Lower lobe of right lung (tissue), 2 donors: ENCODE measurements around the gene NKPD1. TPM values are rescaled to one million over a fixed set of nuclear protein-coding genes. Genes with fewer than 3 reads are reported as not detected.

ENCODE experiments used
- ATAC-seq, 2 donors: fragments of 200-7000 bp; cut with Tn5 transposase; one replicate each; pipeline ENCODE4 v1.9.1; 2020 to 2022; ENCODE audit warnings: mild to moderate bottlenecking in 2 of 2, moderate library complexity in 2 of 2
- DNase-seq: peaks from one replicate; pipeline ENCODE4 v3.0.0-alpha.2; 2020
- H3K27ac ChIP-seq: fragments of 200-600 bp; one replicate; pipeline ENCODE4 v1.8.0; 2022
- H3K27me3 ChIP-seq: fragments of 200-600 bp; one replicate; pipeline ENCODE4 v1.8.0; 2022; ENCODE audit warnings: low read depth
- H3K36me3 ChIP-seq: fragments of 200-600 bp; one replicate; pipeline ENCODE4 v1.8.0; 2022; ENCODE audit warnings: mild to moderate bottlenecking
- H3K4me1 ChIP-seq: fragments of 200-600 bp; one replicate; pipeline ENCODE4 v1.8.0; 2022
- H3K4me3 ChIP-seq: fragments of 200-600 bp; one replicate; pipeline ENCODE4 v1.8.0; 2022; ENCODE audit warnings: mild to moderate bottlenecking
- H3K9me3 ChIP-seq: fragments of 200-600 bp; one replicate; pipeline ENCODE4 v1.8.0; 2022
- CTCF ChIP-seq: fragments of 200-600 bp; IDR thresholded peaks from one replicate; pipeline ENCODE4 v1.8.0; 2022; ENCODE audit warnings: antibody characterized with exemption, mild to moderate bottlenecking
- intact Hi-C: fragments of 100-400 bp; cut with DNase I; formaldehyde crosslinking; loops from one replicate; pipeline ENCODE4 v1.11.0; 2022
- total RNA-seq: library from RNA; stranded (reverse); fragmentation: NEBNext Ultra II Directional; extraction: Animal tissue kit (Norgen Biotek cat#: 25700); gene quantifications from one replicate; pipeline ENCODE4 v1.2.1, GENCODE V29; 2021
- donor health status: DM: no; HTN: yes; CAD: no; lungs with severe emphysema.

Gene NKPD1
- total RNA-seq, 1 donor from 2014 or later, result not detected

GRCh38 chr19:45151821-45152503, 8.8 kb downstream of the NKPD1 start:
- Histone ChIP-seq H3K4me1 (peaks cover 27% of the 10 kb centered on the region), H3K4me3 (peak overlapping the region; percentile 41), H3K9me3 (no peaks in the 10 kb centered on the region), H3K27ac (no peak overlapping the region), H3K27me3 (peaks cover 60% of the 10 kb centered on the region), H3K36me3 (no peaks in the 10 kb centered on the region)
- ATAC-seq, result no peak
- TF ChIP-seq CTCF, result no peak
- intact Hi-C loops, result no loop called here
- DNase-seq, result no peak

DNA sequence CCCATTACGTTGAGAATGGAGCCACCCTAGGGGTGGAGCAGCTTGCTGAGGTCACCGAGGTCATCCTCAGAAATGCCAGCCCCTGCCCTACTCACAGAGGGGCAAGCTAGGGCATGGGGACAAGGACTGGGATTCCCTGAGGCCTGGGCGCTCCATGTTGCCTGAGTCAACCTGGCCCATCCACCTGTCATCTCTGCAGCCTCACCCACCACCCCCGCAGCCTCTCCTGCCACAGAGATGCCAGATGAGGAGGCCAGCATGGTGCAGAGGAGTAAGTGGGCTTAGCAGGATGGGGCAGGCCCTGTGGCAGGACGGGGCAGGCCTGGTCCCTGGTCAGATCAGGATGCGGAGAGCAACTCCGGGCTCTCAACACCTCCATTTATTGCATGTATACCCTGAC, 9.5 kb downstream of the NKPD1 start:
- no peak overlapping the region for H3K4me3 ChIP-seq
- H3K27me3 ChIP-seq, result peaks cover 55% of the 10 kb centered on the region
- peaks cover 4% of the 10 kb centered on the region for H3K36me3 ChIP-seq
- DNase-seq, result no peak
- H3K27ac ChIP-seq, result no peak overlapping the region
- no peaks in the 10 kb centered on the region for H3K9me3 ChIP-seq
- intact Hi-C loops, result no loop called here
- H3K4me1 ChIP-seq, result peaks cover 27% of the 10 kb centered on the region
- no peak for TF ChIP-seq CTCF
- no peak for ATAC-seq

DNA sequence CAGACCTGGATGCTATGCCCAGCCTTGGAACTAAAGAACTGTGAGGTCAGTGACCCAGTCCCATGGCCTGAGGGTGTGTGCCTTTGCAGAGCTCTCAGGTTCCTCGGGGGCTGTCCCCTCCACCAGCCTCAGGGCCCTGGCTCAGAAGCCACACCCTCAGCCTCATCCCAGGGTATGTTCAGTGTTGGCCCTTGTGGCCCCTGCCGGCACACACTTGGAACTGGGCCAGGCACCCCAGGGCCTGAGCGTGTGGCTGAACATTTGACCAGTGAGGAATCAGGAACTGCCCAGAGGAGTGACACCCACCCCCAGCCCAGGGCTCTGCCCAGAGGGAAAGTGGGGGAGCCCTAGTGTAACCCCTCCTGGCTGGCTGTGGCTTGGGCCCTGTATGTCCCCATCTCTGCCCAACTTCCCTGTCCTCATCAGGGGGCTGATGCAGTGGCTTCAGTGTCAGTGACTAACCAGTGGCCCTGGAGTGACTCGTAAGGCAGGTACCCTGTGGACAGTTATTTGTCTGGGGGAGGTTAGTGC, 10.0 kb downstream of the NKPD1 start:
- no peak for ATAC-seq
- Histone ChIP-seq H3K9me3 (no peaks in the 10 kb centered on the region), H3K27ac (no peak overlapping the region), H3K27me3 (peaks cover 49% of the 10 kb centered on the region), H3K4me3 (no peak overlapping the region), H3K36me3 (peaks cover 9% of the 10 kb centered on the region), H3K4me1 (peaks cover 27% of the 10 kb centered on the region)
- DNase-seq, result no peak
- TF ChIP-seq CTCF, result no peak
- intact Hi-C loops, result no loop called here

DNA sequence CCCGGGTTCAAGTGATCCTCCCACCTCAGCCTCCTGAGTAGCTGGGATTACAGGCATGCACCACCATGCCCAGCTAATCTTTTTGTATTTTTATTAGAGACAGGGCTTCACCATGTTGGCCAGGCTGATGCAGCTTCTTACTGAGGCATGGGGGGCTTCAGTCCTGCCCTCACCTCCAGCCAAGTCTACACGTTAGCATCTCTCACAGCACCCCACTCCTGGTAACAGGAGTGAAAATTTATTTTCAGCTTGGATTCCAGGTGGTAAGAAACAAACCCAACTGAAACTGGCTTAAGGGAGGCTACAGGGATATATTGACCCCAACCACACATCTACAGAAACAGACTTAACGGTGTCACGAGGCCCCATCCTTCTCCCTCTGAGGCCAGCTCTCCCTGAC, 10.6 kb downstream of the NKPD1 start:
- Histone ChIP-seq H3K4me3 (no peak overlapping the region), H3K4me1 (peaks cover 27% of the 10 kb centered on the region), H3K27ac (no peak overlapping the region), H3K27me3 (peaks cover 45% of the 10 kb centered on the region), H3K36me3 (peaks cover 16% of the 10 kb centered on the region), H3K9me3 (no peaks in the 10 kb centered on the region)
- DNase-seq, result no peak
- no peak for ATAC-seq
- TF ChIP-seq CTCF, result no peak
- intact Hi-C loops, result no loop called here

DNA sequence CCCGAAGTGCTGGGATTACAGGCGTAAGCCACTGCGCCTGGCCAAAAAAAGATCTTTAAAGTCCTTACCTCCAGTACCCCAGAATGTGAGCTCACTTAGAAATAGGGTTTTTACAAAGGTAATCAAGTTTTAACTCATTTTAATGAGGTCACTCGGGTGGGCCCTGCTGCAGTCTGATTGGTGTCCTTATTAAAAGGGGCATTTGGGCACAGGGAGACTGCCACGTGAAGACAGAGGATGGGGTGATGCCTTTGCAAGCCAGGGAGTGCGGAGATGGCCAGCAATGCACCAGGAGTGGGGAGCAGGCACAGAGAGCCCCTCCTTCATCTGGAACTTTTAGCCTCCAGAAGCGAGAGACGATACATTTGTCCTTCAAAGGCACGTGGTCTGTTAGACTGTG, 11.7 kb downstream of the NKPD1 start:
- Histone ChIP-seq H3K27ac (no peak overlapping the region), H3K27me3 (peaks cover 36% of the 10 kb centered on the region), H3K4me3 (no peak overlapping the region), H3K4me1 (peaks cover 25% of the 10 kb centered on the region), H3K36me3 (peaks cover 25% of the 10 kb centered on the region), H3K9me3 (no peaks in the 10 kb centered on the region)
- TF ChIP-seq CTCF, result no peak
- DNase-seq (no peak), ATAC-seq (no peak)
- intact Hi-C loops, result no loop called here
